Liver (tissue), 9 donors: ENCODE data around the gene CD46. TPM values are rescaled to one million over a fixed set of nuclear protein-coding genes. Genes with fewer than 3 reads are reported as not detected.

Experiments used
- DNase-seq: peaks from one replicate; pipeline ENCODE4 v3.0.0-alpha.2; 2017; ENCODE audit warnings: low spot score
- H3K27ac ChIP-seq, 2 donors: one replicate each; pipeline ENCODE4 v1.7.0; 2013; ENCODE audit warnings: inconsistent platforms in 2 of 2, low read length in 2 of 2, control low read depth in 1 of 2, low read depth in 1 of 2, mild to moderate bottlenecking in 1 of 2
- H3K27me3 ChIP-seq, 4 donors: one replicate each; pipeline versions ENCODE4 v1.6.1 to v1.7.0; 2013; ENCODE audit warnings: low read length in 3 of 4, inconsistent platforms in 1 of 4, mild to moderate bottlenecking in 1 of 4, moderate library complexity in 1 of 4; ENCODE audit not compliant: control insufficient read depth in 4 of 4, insufficient read depth in 4 of 4
- H3K36me3 ChIP-seq, 4 donors: one replicate each; pipeline versions ENCODE4 v1.6.1 to v1.7.0; 2013; ENCODE audit warnings: low read length in 3 of 4, mild to moderate bottlenecking in 3 of 4, low read depth in 1 of 4, moderate library complexity in 1 of 4; ENCODE audit not compliant: control insufficient read depth in 4 of 4, insufficient read depth in 3 of 4
- H3K4me1 ChIP-seq, 4 donors: one replicate each; pipeline versions ENCODE4 v1.6.1 to v1.7.0; 2013; ENCODE audit warnings: low read length in 3 of 4, mild to moderate bottlenecking in 3 of 4, moderate library complexity in 1 of 4; ENCODE audit not compliant: control insufficient read depth in 4 of 4, insufficient read depth in 4 of 4
- H3K4me3 ChIP-seq, 3 donors: one replicate each; pipeline versions ENCODE4 v1.6.1 to v1.7.0; 2013; ENCODE audit warnings: low read length in 3 of 3, control low read depth in 1 of 3, low read depth in 1 of 3, mild to moderate bottlenecking in 1 of 3
- H3K9ac ChIP-seq, 2 donors: one replicate each; pipeline ENCODE4 v1.7.0; 2013; ENCODE audit warnings: low read length in 2 of 2, mild to moderate bottlenecking in 2 of 2, moderate library complexity in 2 of 2, control low read depth in 1 of 2, low read depth in 1 of 2
- H3K9me3 ChIP-seq, 4 donors: one replicate each; pipeline versions ENCODE4 v1.6.1 to v1.7.0; 2013; ENCODE audit warnings: low read length in 3 of 4; ENCODE audit not compliant: control insufficient read depth in 4 of 4
- EGR1 ChIP-seq, 2 donors: IDR thresholded peaks; 2 replicates each; pipeline ENCODE4 v1.6.1; 2016 to 2018; ENCODE audit warnings: antibody characterized with exemption in 2 of 2, low read depth in 2 of 2
- FOXA1 ChIP-seq: IDR thresholded peaks from 2 replicates; pipeline ENCODE4 v1.6.1; 2016; ENCODE audit warnings: antibody characterized with exemption
- FOXA2 ChIP-seq: IDR thresholded peaks from 2 replicates; pipeline ENCODE4 v1.6.1; 2016; ENCODE audit warnings: antibody characterized with exemption
- HNF4A ChIP-seq, 2 donors: conservative IDR thresholded peaks; 2 replicates each; pipeline ENCODE4 v1.6.1; 2016; ENCODE audit warnings: antibody characterized with exemption in 2 of 2, mild to moderate bottlenecking in 2 of 2
- HNF4G ChIP-seq: IDR thresholded peaks from 2 replicates; pipeline ENCODE4 v1.6.1; 2016; ENCODE audit warnings: antibody characterized with exemption
- JUND ChIP-seq, 2 donors: IDR thresholded peaks; 2 replicates each; pipeline ENCODE4 v1.6.1; 2016; ENCODE audit warnings: antibody characterized with exemption in 2 of 2
- NR2F2 ChIP-seq: IDR thresholded peaks from 2 replicates; pipeline ENCODE4 v1.6.1; 2016; ENCODE audit warnings: antibody characterized with exemption
- RAD21 ChIP-seq, 2 donors: IDR thresholded peaks; 2 replicates each; pipeline ENCODE4 v1.6.1; 2016; ENCODE audit warnings: antibody characterized with exemption in 2 of 2, mild to moderate bottlenecking in 2 of 2
- RXRA ChIP-seq, 2 donors: IDR thresholded peaks; 2 replicates each; pipeline ENCODE4 v1.6.1; 2017 to 2018; ENCODE audit warnings: antibody characterized with exemption in 2 of 2, mild to moderate bottlenecking in 1 of 2
- TAF1 ChIP-seq: conservative IDR thresholded peaks from 2 replicates; pipeline ENCODE4 v1.6.1; 2016; ENCODE audit warnings: antibody characterized with exemption, mild to moderate bottlenecking
- YY1 ChIP-seq: IDR thresholded peaks from 2 replicates; pipeline ENCODE4 v1.6.1; 2016; ENCODE audit warnings: antibody characterized with exemption, mild to moderate bottlenecking
- WGBS: extraction: QIAGEN DNeasy Blood & Tissue Kit; methylation state at CpG from one replicate; pipeline ENCODE4 v1.1.7; 2013; 5-methylcytosine and 5-hydroxymethylcytosine counted together
- polyA plus RNA-seq, 2 donors: library from polyadenylated mRNA; stranded (reverse) in 1 of 2; unstranded in 1 of 2; fragments of 200-250 nt in 1 of 2; fragments of >200 nt in 1 of 2; fragmentation: Nextera tagmentation in 1 of 2; extraction: Ambion mirVana in 1 of 2; gene quantifications; one replicate each; pipeline versions ENCODE4 v1.2.1 to v1.2.3, GENCODE V29; 2013 to 2015
- total RNA-seq, 2 donors: library from RNA; depleted of rRNA; stranded (reverse); fragments of >200 nt; gene quantifications; one replicate each; pipeline ENCODE4 v1.2.3, GENCODE V29; 2014
- TF ChIP-seq, protein P1 (sequence below): fragments of 150-350 bp; IDR thresholded peaks from 2 replicates; pipeline ENCODE4 v1.5.1; 2017; ENCODE audit warnings: improper control_type of control experiment, low read depth, low read length; ENCODE audit not compliant: missing input control
- TF ChIP-seq, protein P2 (sequence below): IDR thresholded peaks from 2 replicates; pipeline ENCODE4 v1.6.1; 2016; ENCODE audit warnings: antibody characterized with exemption
- TF ChIP-seq, protein P3 (sequence below): IDR thresholded peaks from 2 replicates; pipeline ENCODE4 v1.6.1; 2016; ENCODE audit warnings: antibody characterized with exemption
- TF ChIP-seq, protein P4 (sequence below): IDR thresholded peaks from 2 replicates; pipeline ENCODE4 v1.6.1; 2016; ENCODE audit warnings: antibody characterized with exemption, mild to moderate bottlenecking
- TF ChIP-seq, protein P5 (sequence below): IDR thresholded peaks from 2 replicates; pipeline ENCODE4 v1.6.1; 2016; ENCODE audit warnings: antibody characterized with exemption
- donor health status: healthy.
- donor health status: healthy.
- donor health status: healthy.
- donor health status: healthy.
- donor health status: healthy.

Gene CD46
- total and polyA plus RNA-seq, 4 donors: 71.3 to 177 (median 121) TPM

DNA sequence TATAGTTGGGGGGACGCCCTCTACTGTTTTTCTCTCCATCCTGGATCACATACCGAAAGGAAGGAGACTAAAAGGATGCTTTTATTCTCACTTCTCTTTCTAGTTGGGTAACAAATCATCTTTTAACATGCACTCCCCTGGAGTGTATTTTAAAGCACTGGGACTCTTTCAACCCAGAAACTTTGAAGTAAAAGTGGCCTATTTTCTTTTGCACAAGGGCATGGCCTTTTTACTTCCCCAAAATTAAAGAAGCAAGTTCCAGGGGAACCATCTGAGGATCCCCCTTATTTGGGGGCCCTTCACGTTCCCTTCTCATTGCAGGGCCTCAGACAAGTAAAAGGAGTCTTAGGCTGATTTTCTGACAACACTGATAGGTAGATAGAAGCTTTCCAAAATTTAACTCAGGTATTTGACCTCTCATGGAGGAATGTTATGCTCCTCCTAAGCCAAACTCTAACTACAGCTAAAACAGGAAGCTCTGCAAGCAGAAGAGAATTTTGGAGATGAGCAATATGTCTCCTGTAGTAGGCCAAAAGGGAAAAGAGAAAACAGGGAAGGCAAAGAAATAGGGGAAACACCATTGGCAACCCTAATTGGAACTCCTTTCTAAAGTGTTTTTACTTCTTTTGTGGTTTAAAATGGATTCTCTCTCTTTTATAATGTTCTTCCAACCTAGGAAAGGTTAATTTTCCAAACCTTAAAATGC lies 8.9 kb upstream of the CD46 start:
- DNase-seq: no peak
- H3K4me1 ChIP-seq: no peaks in the 10 kb centered on the region
- TF ChIP-seq YY1 (no peak), FOXA1 (no peak), FOXA2 (no peak)
- TF ChIP-seq, protein P1, sequence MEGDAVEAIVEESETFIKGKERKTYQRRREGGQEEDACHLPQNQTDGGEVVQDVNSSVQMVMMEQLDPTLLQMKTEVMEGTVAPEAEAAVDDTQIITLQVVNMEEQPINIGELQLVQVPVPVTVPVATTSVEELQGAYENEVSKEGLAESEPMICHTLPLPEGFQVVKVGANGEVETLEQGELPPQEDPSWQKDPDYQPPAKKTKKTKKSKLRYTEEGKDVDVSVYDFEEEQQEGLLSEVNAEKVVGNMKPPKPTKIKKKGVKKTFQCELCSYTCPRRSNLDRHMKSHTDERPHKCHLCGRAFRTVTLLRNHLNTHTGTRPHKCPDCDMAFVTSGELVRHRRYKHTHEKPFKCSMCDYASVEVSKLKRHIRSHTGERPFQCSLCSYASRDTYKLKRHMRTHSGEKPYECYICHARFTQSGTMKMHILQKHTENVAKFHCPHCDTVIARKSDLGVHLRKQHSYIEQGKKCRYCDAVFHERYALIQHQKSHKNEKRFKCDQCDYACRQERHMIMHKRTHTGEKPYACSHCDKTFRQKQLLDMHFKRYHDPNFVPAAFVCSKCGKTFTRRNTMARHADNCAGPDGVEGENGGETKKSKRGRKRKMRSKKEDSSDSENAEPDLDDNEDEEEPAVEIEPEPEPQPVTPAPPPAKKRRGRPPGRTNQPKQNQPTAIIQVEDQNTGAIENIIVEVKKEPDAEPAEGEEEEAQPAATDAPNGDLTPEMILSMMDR: no peak
- no peak overlapping the region for H3K9ac ChIP-seq
- H3K27me3 ChIP-seq: no peaks in the 10 kb centered on the region
- no peaks in the 10 kb centered on the region for H3K9me3 ChIP-seq
- WGBS: 87% methylated on average over 3 of the region's 3 CpGs
- no peak overlapping the region for H3K27ac ChIP-seq
- no peaks in the 10 kb centered on the region for H3K36me3 ChIP-seq
- H3K4me3 ChIP-seq: no peak overlapping the region

DNA sequence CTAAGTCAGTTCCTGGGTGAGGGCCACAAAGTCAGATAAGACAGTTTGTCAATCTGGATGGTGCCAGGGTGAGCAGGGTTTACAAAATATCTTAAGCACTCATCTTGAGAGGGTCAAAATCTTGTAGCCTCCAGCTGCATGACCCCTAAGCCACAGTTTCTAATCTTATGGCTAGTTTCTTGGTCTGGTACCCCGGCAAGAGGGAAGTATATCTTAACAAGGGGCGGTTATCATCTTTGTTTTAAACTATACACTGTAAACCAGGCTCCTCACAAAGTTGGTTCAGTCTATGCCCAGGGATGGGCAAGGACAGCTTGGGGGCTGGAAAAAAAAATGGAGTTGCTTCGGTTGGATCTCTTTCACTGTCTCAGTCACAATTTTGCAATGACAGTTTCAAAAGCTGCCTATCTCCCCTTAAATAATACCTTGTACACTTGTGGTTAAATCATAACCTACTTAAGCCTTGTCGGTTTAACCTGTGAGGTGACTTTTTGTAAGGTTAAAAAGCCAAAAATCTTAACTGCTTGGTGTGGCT lies 7.8 kb upstream of the CD46 start:
- TF ChIP-seq EGR1 (IDR thresholded peaks at IDR 0.05; ENCODE audit: low read depth in 2 of 2) (no peak), FOXA1 (no peak), RAD21 (IDR thresholded peaks at IDR 0.05) (no peak), HNF4G (no peak), NR2F2 (no peak), TAF1 (no peak), YY1 (no peak), JUND (IDR thresholded peaks at IDR 0.05) (no peak), RXRA (IDR thresholded peaks at IDR 0.05) (no peak), FOXA2 (no peak), HNF4A (conservative IDR thresholded peaks at IDR 0.05) (no peak)
- TF ChIP-seq, protein P2, sequence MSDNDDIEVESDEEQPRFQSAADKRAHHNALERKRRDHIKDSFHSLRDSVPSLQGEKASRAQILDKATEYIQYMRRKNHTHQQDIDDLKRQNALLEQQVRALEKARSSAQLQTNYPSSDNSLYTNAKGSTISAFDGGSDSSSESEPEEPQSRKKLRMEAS: no peak
- TF ChIP-seq, protein P3, sequence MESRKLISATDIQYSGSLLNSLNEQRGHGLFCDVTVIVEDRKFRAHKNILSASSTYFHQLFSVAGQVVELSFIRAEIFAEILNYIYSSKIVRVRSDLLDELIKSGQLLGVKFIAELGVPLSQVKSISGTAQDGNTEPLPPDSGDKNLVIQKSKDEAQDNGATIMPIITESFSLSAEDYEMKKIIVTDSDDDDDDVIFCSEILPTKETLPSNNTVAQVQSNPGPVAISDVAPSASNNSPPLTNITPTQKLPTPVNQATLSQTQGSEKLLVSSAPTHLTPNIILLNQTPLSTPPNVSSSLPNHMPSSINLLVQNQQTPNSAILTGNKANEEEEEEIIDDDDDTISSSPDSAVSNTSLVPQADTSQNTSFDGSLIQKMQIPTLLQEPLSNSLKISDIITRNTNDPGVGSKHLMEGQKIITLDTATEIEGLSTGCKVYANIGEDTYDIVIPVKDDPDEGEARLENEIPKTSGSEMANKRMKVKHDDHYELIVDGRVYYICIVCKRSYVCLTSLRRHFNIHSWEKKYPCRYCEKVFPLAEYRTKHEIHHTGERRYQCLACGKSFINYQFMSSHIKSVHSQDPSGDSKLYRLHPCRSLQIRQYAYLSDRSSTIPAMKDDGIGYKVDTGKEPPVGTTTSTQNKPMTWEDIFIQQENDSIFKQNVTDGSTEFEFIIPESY: no peak
- TF ChIP-seq, protein P4, sequence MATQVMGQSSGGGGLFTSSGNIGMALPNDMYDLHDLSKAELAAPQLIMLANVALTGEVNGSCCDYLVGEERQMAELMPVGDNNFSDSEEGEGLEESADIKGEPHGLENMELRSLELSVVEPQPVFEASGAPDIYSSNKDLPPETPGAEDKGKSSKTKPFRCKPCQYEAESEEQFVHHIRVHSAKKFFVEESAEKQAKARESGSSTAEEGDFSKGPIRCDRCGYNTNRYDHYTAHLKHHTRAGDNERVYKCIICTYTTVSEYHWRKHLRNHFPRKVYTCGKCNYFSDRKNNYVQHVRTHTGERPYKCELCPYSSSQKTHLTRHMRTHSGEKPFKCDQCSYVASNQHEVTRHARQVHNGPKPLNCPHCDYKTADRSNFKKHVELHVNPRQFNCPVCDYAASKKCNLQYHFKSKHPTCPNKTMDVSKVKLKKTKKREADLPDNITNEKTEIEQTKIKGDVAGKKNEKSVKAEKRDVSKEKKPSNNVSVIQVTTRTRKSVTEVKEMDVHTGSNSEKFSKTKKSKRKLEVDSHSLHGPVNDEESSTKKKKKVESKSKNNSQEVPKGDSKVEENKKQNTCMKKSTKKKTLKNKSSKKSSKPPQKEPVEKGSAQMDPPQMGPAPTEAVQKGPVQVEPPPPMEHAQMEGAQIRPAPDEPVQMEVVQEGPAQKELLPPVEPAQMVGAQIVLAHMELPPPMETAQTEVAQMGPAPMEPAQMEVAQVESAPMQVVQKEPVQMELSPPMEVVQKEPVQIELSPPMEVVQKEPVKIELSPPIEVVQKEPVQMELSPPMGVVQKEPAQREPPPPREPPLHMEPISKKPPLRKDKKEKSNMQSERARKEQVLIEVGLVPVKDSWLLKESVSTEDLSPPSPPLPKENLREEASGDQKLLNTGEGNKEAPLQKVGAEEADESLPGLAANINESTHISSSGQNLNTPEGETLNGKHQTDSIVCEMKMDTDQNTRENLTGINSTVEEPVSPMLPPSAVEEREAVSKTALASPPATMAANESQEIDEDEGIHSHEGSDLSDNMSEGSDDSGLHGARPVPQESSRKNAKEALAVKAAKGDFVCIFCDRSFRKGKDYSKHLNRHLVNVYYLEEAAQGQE: no peak
- TF ChIP-seq, protein P5, sequence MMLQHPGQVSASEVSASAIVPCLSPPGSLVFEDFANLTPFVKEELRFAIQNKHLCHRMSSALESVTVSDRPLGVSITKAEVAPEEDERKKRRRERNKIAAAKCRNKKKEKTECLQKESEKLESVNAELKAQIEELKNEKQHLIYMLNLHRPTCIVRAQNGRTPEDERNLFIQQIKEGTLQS: no peak
- TF ChIP-seq, protein P1: no peak
- DNase-seq: no peak
- H3K27me3 ChIP-seq: no peaks in the 10 kb centered on the region
- 93% methylated on average over 4 of the region's 4 CpGs for WGBS
- H3K4me3 ChIP-seq: no peak overlapping the region
- H3K27ac ChIP-seq: no peak overlapping the region
- H3K36me3 ChIP-seq: no peaks in the 10 kb centered on the region
- H3K9me3 ChIP-seq: no peaks in the 10 kb centered on the region
- no peak overlapping the region for H3K9ac ChIP-seq
- H3K4me1 ChIP-seq: no peaks in the 10 kb centered on the region
